ENCODE results near the gene COL5A2.

COL5A2 gene

DNA sequence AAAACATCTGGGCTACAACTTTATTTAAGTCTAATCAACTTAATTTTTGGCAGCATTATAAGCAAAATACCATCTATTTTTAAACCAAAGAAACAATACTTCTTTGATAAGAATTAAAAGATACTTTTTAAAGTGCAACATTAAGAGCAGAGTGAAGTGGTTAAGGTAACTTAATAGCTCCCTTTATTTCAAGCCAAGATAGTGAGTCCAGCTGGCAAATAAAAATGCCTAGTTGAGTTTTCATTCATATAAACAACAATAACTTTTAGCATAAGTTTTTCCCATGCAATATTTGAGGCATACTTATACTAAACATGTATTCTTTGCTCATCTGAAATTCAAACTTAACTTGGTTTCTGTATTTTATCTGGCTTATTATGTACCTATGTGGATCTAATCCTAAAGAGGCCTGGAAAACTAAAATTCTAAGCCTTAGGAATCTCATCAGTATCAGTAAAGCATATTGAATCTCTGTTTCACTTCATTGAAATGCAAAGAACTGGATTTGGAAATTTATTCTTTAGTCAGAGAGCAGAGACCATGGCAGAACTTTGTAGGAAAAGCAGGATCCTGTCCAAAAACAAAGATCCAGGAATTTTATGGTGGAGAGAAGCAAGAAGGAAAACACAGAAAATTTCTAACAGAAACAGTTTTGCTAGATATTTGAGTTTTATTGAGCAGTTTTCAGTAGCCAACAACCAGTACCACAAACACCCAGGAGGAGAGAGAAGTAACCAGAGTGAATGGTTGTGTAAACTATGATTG lies 109.5 kb downstream of the COL5A2 start:
- DNase-seq (ENCODE audit: insufficient read length) (no peak), FAIRE-seq (no peak)
- no peak for TF ChIP-seq TAF1 (IDR thresholded peaks at IDR 0.05; ENCODE audit: borderline replicate concordance, low read depth, low read length)

DNA sequence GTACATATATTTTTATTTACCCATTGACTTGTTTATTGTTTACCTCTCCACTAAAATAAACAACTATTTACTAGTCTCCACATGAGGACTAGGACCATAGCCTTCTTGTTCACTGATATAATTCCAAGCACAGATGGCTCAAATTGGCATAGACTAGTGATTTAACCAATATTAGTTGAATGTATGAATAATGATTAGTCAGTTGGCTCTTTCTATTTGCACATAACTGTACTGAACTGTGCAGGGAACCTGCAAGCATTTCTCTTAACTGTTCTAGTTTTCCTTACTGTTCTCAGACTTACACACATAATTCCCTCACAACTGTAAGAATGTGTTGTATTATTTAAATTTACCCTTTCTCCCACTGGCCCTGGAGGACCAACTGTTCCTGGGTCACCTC lies 113.5 kb downstream of the COL5A2 start:
- no peak for DNase-seq (ENCODE audit: insufficient read length)
- FAIRE-seq, result no peak
- no peak for TF ChIP-seq POLR2A (IDR thresholded peaks at IDR 0.05; ENCODE audit: low read depth, low read length)

DNA sequence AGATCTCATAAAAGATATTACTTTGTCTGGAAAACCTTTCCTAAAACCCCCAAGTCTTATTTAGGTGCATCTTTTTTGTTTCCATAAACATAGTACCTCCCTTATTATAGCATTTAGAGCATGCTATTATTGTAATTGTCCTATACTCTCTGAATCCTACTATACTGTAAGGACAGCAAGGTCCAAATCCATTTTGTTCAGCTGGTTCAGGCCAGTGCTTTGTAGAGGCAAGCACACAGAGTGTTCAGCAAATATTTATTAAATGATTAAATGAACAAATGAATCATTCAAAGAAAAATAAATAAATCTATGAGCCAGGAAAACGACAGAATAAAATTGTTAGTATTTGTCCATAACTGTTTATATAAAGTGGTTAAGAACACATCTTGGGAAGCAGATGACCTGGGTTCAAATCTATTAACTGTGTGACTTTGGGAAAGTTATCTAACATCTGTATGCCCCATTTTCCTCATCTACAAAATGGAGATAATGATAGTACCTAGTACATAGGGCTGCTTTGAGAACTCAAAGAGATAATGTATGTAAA lies 119.4 kb downstream of the COL5A2 start:
- TF ChIP-seq POLR2AphosphoS5 (IDR thresholded peaks at IDR 0.05; ENCODE audit: low read depth, low read length), result no peak
- no peak for TF ChIP-seq POLR2A (IDR thresholded peaks at IDR 0.05; ENCODE audit: low read depth, low read length)
- TF ChIP-seq TAF1 (IDR thresholded peaks at IDR 0.05; ENCODE audit: borderline replicate concordance, low read depth, low read length), result no peak
- FAIRE-seq (no peak), DNase-seq (ENCODE audit: insufficient read length) (no peak)

DNA sequence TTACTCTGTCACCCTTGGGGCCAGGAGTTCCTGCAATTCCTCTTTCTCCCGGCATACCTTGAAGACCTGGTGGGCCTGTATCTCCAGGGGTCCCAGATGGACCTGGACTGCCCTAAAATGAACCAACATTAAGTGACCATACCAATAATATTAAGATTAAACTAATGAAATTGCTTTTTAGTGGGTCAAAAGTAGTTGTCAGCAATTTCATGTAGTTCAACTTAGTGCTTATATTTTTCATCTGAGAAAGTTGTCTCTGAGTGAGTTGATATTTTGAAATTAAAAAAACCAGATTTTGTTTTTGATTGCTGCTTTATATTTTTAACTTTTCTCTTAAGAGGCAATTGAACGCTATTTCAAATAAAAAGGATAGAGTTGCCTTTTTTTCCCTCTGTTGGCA lies 122.2 kb downstream of the COL5A2 start:
- TF ChIP-seq POLR2AphosphoS5 (IDR thresholded peaks at IDR 0.05; ENCODE audit: low read depth, low read length) (no peak), POLR2A (IDR thresholded peaks at IDR 0.05; ENCODE audit: low read depth, low read length) (no peak), TAF1 (IDR thresholded peaks at IDR 0.05; ENCODE audit: borderline replicate concordance, low read depth, low read length) (no peak)
- no peak for DNase-seq (ENCODE audit: insufficient read length)
- FAIRE-seq, result no peak

DNA sequence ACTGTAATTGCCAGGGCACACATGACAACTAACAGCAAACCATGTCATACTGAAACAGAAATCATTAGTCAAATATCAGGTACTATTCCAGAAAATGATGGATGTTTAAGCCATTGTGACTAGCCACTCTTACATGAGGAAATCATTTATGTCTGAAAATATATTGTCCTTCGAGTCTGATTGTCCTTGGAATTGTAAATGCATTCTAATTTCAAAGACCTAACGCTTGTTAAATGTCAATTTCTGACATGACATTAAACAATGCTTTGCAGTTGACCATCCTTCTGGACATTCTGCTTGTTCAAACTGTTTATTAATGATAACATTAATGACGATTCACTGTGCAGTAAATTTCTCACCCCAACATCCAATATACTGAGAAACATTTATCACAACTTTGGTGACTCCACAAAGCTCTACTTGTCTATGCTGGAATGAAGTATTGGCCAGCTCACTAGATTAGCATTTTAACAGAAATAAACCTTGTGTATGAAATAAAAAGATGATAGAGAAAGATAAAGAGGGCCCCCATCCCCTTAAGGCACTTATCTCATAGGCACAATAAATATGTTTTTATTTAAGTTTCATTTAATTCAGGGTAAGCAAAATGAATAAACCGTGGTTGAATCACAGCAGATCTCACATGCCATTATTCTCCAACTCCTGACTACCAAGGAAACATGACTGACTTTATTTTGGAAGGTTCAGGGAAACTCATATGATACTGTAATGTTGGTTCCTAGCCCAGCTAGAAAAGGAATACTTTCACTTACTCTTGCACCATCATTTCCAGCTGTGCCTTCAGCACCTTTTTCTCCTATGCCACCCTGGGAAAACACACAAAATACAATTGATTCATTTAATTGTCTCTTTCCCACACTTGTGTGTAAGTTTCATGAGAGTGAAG lies 123.1 kb downstream of the COL5A2 start:
- no peak for TF ChIP-seq POLR2AphosphoS5 (IDR thresholded peaks at IDR 0.05; ENCODE audit: low read depth, low read length)
- TF ChIP-seq TAF1 (IDR thresholded peaks at IDR 0.05; ENCODE audit: borderline replicate concordance, low read depth, low read length), result no peak
- no peak for TF ChIP-seq POLR2A (IDR thresholded peaks at IDR 0.05; ENCODE audit: low read depth, low read length)
- no peak for FAIRE-seq
- no peak for DNase-seq (ENCODE audit: insufficient read length)

DNA sequence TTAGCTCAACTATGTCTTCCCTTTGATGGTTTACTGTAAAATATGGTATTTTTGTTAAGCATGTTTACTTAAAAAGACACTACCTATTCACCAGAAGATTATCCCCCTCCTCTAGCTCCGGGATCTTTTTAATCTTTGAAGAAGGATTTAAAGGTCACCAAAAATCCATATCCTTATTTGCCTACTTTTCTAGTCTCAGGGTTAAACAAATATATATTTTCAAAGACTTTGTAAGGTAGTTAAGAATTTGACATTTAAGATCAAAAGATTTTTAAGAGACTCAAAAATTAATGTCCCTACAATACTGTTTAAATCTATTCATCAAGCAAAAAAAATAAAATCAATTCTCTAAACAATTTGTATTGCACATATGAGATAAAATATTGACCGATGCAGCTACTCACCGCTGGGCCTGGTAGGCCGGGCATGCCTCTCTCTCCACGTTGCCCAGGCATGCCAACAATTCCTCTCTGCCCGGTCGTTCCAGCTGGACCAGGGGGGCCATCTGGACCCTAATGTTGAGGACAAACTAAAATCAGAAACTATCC lies 129.3 kb downstream of the COL5A2 start:
- no peak for FAIRE-seq
- DNase-seq (ENCODE audit: insufficient read length), result no peak
- TF ChIP-seq TAF1 (IDR thresholded peaks at IDR 0.05; ENCODE audit: borderline replicate concordance, low read depth, low read length) (no peak), POLR2AphosphoS5 (IDR thresholded peaks at IDR 0.05; ENCODE audit: low read depth, low read length) (no peak), POLR2A (IDR thresholded peaks at IDR 0.05; ENCODE audit: low read depth, low read length) (no peak)

DNA sequence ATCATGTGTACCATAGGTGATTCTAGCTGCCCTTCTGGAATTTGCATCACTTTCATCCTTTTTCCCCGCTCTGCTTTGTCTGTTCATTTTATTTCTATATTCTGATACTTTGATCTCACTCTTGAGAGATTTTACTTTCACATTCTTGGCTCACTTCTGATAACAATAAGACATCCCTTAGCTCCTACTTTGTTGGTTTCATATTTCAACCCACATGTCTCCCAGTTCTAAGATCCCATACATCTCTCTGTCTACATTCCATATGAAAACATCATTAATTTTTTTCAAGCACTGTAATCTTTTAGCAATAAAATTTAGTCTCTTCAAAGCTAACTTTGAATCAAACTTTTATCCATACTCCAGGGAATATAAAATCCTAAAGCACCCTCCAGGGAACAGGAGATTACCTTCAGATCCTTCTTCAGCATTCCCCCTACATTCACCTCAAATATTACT lies 129.8 kb downstream of the COL5A2 start:
- TF ChIP-seq TAF1 (IDR thresholded peaks at IDR 0.05; ENCODE audit: borderline replicate concordance, low read depth, low read length) (no peak), POLR2A (IDR thresholded peaks at IDR 0.05; ENCODE audit: low read depth, low read length) (no peak), POLR2AphosphoS5 (IDR thresholded peaks at IDR 0.05; ENCODE audit: low read depth, low read length) (no peak)
- no peak for FAIRE-seq
- DNase-seq (ENCODE audit: insufficient read length), result no peak

DNA sequence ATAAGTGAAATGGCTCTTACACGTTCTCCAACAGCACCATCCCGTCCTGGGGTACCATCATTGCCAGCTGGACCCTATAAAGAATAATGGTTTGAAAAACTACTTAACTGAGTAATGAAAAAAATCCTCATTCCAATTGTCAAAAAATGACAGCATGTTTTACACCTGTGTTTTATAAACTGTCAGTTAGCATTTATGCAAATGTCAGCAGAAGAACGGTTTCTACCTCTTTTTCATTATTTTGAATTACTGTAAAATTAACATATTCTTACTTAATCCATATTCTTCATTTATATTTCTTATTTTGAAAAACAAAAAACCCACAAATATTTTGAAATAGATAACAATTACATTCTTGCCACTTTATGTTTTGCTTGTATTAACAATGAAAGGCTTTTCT lies 131.4 kb downstream of the COL5A2 start:
- FAIRE-seq (no peak), DNase-seq (ENCODE audit: insufficient read length) (no peak)
- no peak for TF ChIP-seq POLR2AphosphoS5 (IDR thresholded peaks at IDR 0.05; ENCODE audit: low read depth, low read length)
- TF ChIP-seq POLR2A (IDR thresholded peaks at IDR 0.05; ENCODE audit: low read depth, low read length), result no peak
- TF ChIP-seq TAF1 (IDR thresholded peaks at IDR 0.05; ENCODE audit: borderline replicate concordance, low read depth, low read length), result no peak

DNA sequence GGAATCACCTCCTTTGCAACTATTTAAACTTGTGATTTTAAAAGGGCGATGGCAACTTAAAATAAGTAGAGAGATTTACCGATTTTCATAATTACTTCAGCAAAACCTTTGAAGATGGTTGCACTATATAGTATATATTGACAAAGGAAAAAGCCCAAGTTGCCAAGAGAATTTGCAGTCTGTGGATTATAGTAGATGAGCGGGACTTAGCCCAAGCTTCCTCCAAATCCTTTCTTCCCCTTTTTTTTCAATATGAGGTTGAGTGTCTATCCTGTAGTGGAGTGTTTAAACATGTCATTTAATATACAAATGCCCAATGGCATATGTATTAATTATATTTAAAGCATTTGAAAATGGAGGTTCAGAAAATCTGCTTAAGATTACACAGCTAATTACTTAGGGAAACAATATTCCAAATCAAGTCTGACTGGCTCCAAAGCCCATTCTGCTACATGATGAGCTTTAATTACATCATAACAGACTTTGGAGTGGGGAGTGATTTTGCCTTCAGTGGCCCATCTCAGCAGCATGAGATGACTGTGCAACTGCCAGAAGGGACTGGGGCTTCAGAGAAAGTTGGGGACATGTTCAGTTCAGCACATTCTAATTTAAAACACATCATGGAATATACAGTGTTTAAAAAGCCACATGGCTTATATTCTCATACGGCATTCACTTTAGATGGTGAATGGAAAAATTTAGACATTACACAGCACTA lies 132.2 kb downstream of the COL5A2 start:
- TF ChIP-seq TAF1 (IDR thresholded peaks at IDR 0.05; ENCODE audit: borderline replicate concordance, low read depth, low read length) (no peak), POLR2AphosphoS5 (IDR thresholded peaks at IDR 0.05; ENCODE audit: low read depth, low read length) (no peak), POLR2A (IDR thresholded peaks at IDR 0.05; ENCODE audit: low read depth, low read length) (no peak)
- FAIRE-seq (no peak), DNase-seq (ENCODE audit: insufficient read length) (no peak)

DNA sequence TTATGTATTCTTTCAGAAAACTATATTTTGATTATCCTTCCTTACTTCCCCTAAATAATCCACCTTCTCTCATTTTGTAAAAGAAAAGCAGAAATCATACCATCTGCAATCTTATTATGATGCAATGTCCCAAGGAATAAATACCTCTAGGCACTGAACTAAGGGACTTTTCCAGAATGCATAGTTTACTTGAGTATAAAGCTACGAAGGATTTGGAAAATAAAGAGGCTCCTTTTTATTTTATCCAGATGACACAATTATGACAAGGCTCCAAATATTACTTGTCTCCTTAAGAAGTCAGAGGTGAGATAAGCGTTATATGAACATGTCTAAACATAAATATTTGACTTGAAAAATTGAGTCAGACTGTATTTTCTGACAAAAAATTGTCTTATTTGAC lies 133.2 kb downstream of the COL5A2 start:
- no peak for FAIRE-seq
- TF ChIP-seq POLR2AphosphoS5 (IDR thresholded peaks at IDR 0.05; ENCODE audit: low read depth, low read length), result no peak
- no peak for TF ChIP-seq TAF1 (IDR thresholded peaks at IDR 0.05; ENCODE audit: borderline replicate concordance, low read depth, low read length)
- no peak for TF ChIP-seq POLR2A (IDR thresholded peaks at IDR 0.05; ENCODE audit: low read depth, low read length)
- no peak for DNase-seq (ENCODE audit: insufficient read length)

DNA sequence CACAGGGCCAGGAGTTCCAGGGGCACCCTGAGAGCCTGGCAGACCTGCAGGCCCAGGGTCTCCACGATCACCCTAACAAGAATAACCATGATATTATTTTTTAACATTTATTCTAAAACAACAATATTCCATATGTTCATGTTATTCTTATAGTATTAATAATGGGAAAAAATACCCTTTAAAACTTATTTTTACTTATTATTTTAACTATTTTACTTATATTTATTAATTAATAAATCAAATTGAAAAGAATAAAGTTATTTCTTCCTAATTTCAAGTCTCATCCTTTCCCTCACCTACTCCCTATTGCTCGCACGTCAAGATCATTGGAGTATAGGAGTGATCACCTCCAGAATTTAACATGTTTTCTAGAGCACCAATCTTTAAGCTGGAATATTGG lies 133.7 kb downstream of the COL5A2 start:
- no peak for DNase-seq (ENCODE audit: insufficient read length)
- FAIRE-seq, result no peak
- TF ChIP-seq POLR2AphosphoS5 (IDR thresholded peaks at IDR 0.05; ENCODE audit: low read depth, low read length) (no peak), POLR2A (IDR thresholded peaks at IDR 0.05; ENCODE audit: low read depth, low read length) (no peak), TAF1 (IDR thresholded peaks at IDR 0.05; ENCODE audit: borderline replicate concordance, low read depth, low read length) (no peak)

Data from GM12892 (cell line).